ENCODE data around the gene LLGL2.

LLGL2 gene

DNA sequence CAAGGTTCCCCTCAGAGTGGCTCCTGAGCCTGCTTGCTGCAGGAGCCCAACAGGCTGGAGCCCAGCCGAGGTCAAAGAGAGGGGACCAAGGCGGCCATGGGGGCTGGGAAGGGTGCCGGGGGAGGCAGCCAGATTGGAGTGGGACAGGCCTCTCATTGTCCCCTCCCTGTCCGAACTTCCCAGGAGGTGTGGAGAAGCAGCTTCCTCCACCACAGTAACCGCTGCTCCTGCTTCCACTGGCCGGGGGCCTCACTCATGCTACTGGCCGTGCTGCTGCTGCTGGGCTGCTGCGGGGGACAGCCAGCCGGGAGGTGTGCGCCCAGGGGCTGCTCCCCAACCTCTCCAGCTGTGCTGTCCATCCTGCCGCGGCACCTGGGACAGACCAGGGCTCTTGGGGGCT, 39.8 kb upstream of the LLGL2 start:
- H3K27me3 ChIP-seq (ENCODE audit: insufficient read depth, low read depth): no peaks in the 10 kb centered on the region
- no peaks in the 10 kb centered on the region for H4K20me1 ChIP-seq (ENCODE audit: insufficient read depth)
- H3K4me2 ChIP-seq: no peak overlapping the region
- no peak overlapping the region for H2AFZ ChIP-seq (ENCODE audit: low read depth)
- no peak overlapping the region for H3K4me3 ChIP-seq (IDR thresholded peaks at IDR 0.05; ENCODE audit: insufficient read depth, low read depth, low read length)
- H3K27ac ChIP-seq: no peak overlapping the region
- no peaks in the 10 kb centered on the region for H3K4me1 ChIP-seq (ENCODE audit: low read depth, poor library complexity, severe bottlenecking)
- no peaks in the 10 kb centered on the region for H3K36me3 ChIP-seq (ENCODE audit: insufficient read depth)
- TF ChIP-seq, protein P1, sequence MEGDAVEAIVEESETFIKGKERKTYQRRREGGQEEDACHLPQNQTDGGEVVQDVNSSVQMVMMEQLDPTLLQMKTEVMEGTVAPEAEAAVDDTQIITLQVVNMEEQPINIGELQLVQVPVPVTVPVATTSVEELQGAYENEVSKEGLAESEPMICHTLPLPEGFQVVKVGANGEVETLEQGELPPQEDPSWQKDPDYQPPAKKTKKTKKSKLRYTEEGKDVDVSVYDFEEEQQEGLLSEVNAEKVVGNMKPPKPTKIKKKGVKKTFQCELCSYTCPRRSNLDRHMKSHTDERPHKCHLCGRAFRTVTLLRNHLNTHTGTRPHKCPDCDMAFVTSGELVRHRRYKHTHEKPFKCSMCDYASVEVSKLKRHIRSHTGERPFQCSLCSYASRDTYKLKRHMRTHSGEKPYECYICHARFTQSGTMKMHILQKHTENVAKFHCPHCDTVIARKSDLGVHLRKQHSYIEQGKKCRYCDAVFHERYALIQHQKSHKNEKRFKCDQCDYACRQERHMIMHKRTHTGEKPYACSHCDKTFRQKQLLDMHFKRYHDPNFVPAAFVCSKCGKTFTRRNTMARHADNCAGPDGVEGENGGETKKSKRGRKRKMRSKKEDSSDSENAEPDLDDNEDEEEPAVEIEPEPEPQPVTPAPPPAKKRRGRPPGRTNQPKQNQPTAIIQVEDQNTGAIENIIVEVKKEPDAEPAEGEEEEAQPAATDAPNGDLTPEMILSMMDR (conservative IDR thresholded peaks at IDR 0.05; ENCODE audit: low read depth, low read length): no peak
- no peaks in the 10 kb centered on the region for H3K79me2 ChIP-seq (ENCODE audit: insufficient read depth, low read depth)
- no peak overlapping the region for H3K9ac ChIP-seq

DNA sequence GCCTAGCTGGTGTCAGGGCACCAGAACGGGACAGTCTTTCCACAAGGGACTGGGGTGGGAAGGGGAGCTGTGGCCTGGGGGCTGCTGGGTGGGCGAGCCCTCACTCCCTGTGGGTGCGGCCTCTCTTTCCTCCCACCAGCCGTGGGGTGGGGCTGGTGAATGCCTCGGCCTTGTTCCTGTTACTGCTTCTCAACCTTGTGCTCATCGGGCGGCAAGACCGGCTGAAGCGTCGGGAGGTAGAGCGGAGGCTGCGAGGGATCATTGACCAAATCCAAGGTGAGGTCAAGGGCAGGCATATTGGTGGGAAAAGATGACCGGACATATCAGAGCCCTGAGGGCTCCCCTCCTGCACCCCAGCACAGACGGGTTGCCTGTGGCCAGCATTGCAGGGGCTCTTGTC, 39.3 kb upstream of the LLGL2 start:
- no peaks in the 10 kb centered on the region for H3K36me3 ChIP-seq (ENCODE audit: insufficient read depth)
- no peaks in the 10 kb centered on the region for H3K79me2 ChIP-seq (ENCODE audit: insufficient read depth, low read depth)
- H4K20me1 ChIP-seq (ENCODE audit: insufficient read depth): no peaks in the 10 kb centered on the region
- H3K4me3 ChIP-seq (IDR thresholded peaks at IDR 0.05; ENCODE audit: insufficient read depth, low read depth, low read length): no peak overlapping the region
- no peak overlapping the region for H2AFZ ChIP-seq (ENCODE audit: low read depth)
- H3K27ac ChIP-seq: no peak overlapping the region
- no peak overlapping the region for H3K9ac ChIP-seq
- no peaks in the 10 kb centered on the region for H3K27me3 ChIP-seq (ENCODE audit: insufficient read depth, low read depth)
- TF ChIP-seq, protein P1 (conservative IDR thresholded peaks at IDR 0.05; ENCODE audit: low read depth, low read length): no peak
- H3K4me2 ChIP-seq: no peak overlapping the region
- no peaks in the 10 kb centered on the region for H3K4me1 ChIP-seq (ENCODE audit: low read depth, poor library complexity, severe bottlenecking)

DNA sequence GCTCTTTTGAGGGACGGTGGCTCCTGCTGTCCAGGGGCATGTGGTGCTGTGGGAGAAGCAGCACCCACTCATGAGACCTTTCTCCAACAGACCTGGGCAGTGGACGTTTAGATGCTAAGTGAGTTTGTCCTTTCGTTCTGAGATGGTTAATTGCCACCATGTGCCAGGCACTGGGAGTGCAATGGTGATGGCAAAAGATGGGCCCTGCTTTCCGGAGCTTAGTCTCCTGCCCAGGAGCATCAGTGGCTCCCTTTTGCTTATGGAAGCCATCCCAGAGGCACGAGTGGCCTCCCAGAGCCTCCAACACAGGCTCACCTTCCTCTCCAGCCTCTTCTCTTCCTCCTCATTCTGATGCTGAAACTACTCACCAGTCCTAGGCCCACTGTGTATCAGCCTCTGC, 38.5 kb upstream of the LLGL2 start:
- Histone ChIP-seq H3K79me2 (ENCODE audit: insufficient read depth, low read depth) (no peaks in the 10 kb centered on the region), H3K4me3 (IDR thresholded peaks at IDR 0.05; ENCODE audit: insufficient read depth, low read depth, low read length) (no peak overlapping the region), H3K4me1 (ENCODE audit: low read depth, poor library complexity, severe bottlenecking) (no peaks in the 10 kb centered on the region), H3K36me3 (ENCODE audit: insufficient read depth) (no peaks in the 10 kb centered on the region), H2AFZ (ENCODE audit: low read depth) (no peak overlapping the region), H4K20me1 (ENCODE audit: insufficient read depth) (no peaks in the 10 kb centered on the region), H3K4me2 (no peak overlapping the region), H3K9ac (no peak overlapping the region), H3K27me3 (ENCODE audit: insufficient read depth, low read depth) (no peaks in the 10 kb centered on the region), H3K27ac (no peak overlapping the region)
- TF ChIP-seq, protein P1 (conservative IDR thresholded peaks at IDR 0.05; ENCODE audit: low read depth, low read length): no peak

DNA sequence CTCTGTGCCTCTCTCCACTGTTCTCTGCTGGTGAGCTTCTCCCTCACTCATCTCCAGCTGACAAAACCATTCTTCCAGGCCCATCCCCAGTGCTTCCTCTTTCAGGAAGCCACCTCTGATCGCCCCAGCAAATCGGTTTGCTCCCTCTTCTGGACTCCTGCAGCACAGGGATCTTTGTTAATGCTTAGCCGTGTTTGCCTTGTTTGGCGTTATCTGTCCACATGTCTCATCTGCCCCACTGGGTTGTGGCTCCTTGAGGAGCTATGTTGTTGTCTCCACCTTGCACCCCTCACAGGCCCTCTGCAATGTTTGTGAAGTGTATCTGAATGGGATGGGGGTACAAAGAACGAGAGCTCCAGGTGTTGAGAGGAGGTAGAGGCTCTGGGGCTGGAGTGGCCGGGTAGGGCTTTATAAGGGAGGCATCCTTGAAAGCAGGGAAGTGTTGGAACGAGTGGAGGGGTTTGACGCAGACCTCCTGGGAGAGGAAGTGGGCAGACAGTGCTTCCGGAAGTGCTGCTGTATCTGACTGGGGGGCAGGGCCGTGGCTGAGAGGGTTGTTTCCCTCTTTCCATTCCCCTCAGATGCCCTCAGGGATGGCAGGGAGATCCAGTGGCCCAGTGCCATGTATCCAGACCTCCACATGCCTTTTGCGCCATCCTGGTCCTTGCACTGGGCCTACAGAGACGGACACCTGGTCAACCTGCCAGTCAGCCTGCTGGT, 38.0 kb upstream of the LLGL2 start:
- Histone ChIP-seq H4K20me1 (ENCODE audit: insufficient read depth) (no peaks in the 10 kb centered on the region), H3K36me3 (ENCODE audit: insufficient read depth) (no peaks in the 10 kb centered on the region), H3K4me2 (no peak overlapping the region), H3K9ac (no peak overlapping the region), H3K27me3 (ENCODE audit: insufficient read depth, low read depth) (no peaks in the 10 kb centered on the region), H3K4me1 (ENCODE audit: low read depth, poor library complexity, severe bottlenecking) (no peaks in the 10 kb centered on the region), H3K4me3 (IDR thresholded peaks at IDR 0.05; ENCODE audit: insufficient read depth, low read depth, low read length) (no peak overlapping the region), H3K27ac (no peak overlapping the region), H2AFZ (ENCODE audit: low read depth) (no peak overlapping the region), H3K79me2 (ENCODE audit: insufficient read depth, low read depth) (no peaks in the 10 kb centered on the region)
- TF ChIP-seq, protein P1 (conservative IDR thresholded peaks at IDR 0.05; ENCODE audit: low read depth, low read length): no peak

Data from KMS-11 (cell line).